Smooth muscle cell of bladder (primary cell): Measurements from ENCODE around the gene TLX3. TPM values are rescaled to one million over a fixed set of nuclear protein-coding genes. Genes with fewer than 3 reads are reported as not detected.

Source experiments
- total RNA-seq: library from RNA; depleted of rRNA; stranded (reverse); fragments of >200 nt; gene quantifications from 2 replicates; pipeline ENCODE4 v1.2.3, GENCODE V29; 2014

The TLX3 gene
- not detected in 2 replicates for total RNA-seq

DNA sequence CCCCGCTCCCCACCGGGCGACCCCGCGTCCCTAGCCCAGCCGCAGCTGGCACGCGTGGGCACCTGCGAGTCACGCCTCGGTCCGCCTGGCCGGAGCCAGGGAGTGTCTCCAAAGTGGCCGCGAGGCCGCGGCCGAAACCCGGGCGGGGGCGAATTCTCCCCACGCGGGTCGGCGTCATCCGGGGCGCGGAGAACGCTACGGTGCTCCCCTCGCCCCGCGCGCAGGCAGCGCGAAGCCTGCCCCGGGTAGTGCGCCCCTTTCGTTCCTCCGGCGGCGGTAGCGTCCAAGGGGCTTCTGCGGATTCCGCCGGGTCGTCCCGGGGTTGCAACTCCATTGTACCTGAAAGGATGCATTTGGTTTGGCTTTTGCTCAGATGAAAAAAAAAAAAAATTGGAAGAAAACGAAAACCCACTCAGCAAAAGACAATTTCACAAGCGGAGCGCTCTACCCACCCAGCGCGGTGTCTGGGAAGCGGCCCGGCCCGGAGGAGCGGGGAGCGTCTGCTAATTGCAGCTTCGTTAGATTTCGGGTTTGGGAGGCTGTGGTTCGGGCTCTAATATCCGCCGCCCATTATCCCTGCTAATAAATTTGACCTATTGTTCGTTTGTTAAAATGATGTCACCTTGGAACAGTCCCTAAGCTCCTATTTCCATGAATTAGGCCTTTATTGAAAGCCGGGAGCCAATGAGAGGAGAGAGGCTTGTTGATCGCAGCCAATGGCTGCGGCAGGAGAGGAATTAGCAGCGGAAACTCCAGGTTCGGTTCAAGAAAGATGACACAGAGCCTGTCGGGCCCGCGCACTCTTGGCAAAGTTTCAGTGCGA, at the start of gene TLX3:
Gene TLX3, plus strand, starts transcription at position 796 of the 823 bp plus-strand sequence. CDS start 118 bp downstream, outside the sequence.

Other genes with a start within 250 kb of the TLX3 start
- gene NPM1, start 78.6 kb downstream of the TLX3 start, total RNA-seq, result 1,458 and 1,569 TPM in 2 replicates
- gene FGF18, start 110.4 kb downstream of the TLX3 start, total RNA-seq, result not detected in 2 replicates